HepG2 (cell line): ENCODE measurements around the gene SIMC1. TPM values are rescaled to one million over a fixed set of nuclear protein-coding genes. Genes with fewer than 3 reads are reported as not detected.

Source experiments
- ARHGAP35 ChIP-seq: sonication (generic); formaldehyde crosslinking; IDR thresholded peaks from 2 replicates; pipeline ENCODE4 v1.9.0; 2022; ENCODE audit warnings: mild to moderate bottlenecking, inconsistent platforms, moderate library complexity, missing genetic modification reagents, borderline replicate concordance
- ATM ChIP-seq: fragments of 450-650 bp; IDR thresholded peaks from 2 replicates; pipeline ENCODE4 v1.7.1; 2017; ENCODE audit warnings: mild to moderate bottlenecking, borderline replicate concordance
- BRCA1 ChIP-seq: sonication (generic); formaldehyde crosslinking; IDR thresholded peaks from 2 replicates; pipeline ENCODE4 v1.4.0; 2020; ENCODE audit warnings: missing genetic modification reagents
- CTCF ChIP-seq: sonication (generic); formaldehyde crosslinking; IDR thresholded peaks from 2 replicates; pipeline ENCODE4 v1.5.0; 2020; ENCODE audit warnings: mild to moderate bottlenecking, missing genetic modification reagents, moderate library complexity
- EHMT2 ChIP-seq: fragments of 200-600 bp; sonication (generic); IDR thresholded peaks from 2 replicates; pipeline ENCODE4 v1.7.0; 2017; ENCODE audit warnings: antibody characterized with exemption, low read depth, low read length, borderline replicate concordance
- GFI1 ChIP-seq: sonication (generic); formaldehyde crosslinking; IDR thresholded peaks from 2 replicates; pipeline ENCODE4 v1.5.0; 2020; ENCODE audit warnings: missing genetic modification reagents, mild to moderate bottlenecking, borderline replicate concordance
- HMG20B ChIP-seq: conservative IDR thresholded peaks from 2 replicates; pipeline ENCODE4 v1.6.1; 2016; ENCODE audit warnings: missing genetic modification reagents, missing compliant biosample characterization
- HMGXB4 ChIP-seq, 2 experiments: sonication (generic) in 1 of 2; formaldehyde crosslinking in 1 of 2; IDR thresholded peaks; 2 replicates each; pipeline versions ENCODE4 v1.4.0 to v1.6.1; 2018 to 2020; ENCODE audit warnings: missing genetic modification reagents in 2 of 2, borderline replicate concordance in 1 of 2, low read depth in 1 of 2, mild to moderate bottlenecking in 1 of 2, missing biosample characterization in 1 of 2
- KDM5B ChIP-seq: sonication (generic); formaldehyde crosslinking; IDR thresholded peaks from 2 replicates; pipeline ENCODE4 v1.4.0; 2020; ENCODE audit warnings: missing genetic modification reagents, mild to moderate bottlenecking, borderline replicate concordance
- MEIS1 ChIP-seq: sonication (generic); formaldehyde crosslinking; IDR thresholded peaks from 2 replicates; pipeline ENCODE4 v1.9.0; 2021; ENCODE audit warnings: mild to moderate bottlenecking, missing genetic modification reagents, moderate library complexity, borderline replicate concordance
- MTERF4 ChIP-seq: sonication (generic); formaldehyde crosslinking; IDR thresholded peaks from 2 replicates; pipeline ENCODE4 v1.8.0; 2023; ENCODE audit warnings: mild to moderate bottlenecking, missing genetic modification reagents
- NCOA1 ChIP-seq: sonication (generic); formaldehyde crosslinking; IDR thresholded peaks from 2 replicates; pipeline ENCODE4 v1.9.0; 2021; ENCODE audit warnings: missing genetic modification reagents
- NFIB ChIP-seq: sonication (generic); formaldehyde crosslinking; IDR thresholded peaks from 2 replicates; pipeline ENCODE4 v1.9.0; 2021; ENCODE audit warnings: missing genetic modification reagents, mild to moderate bottlenecking, borderline replicate concordance
- NONO ChIP-seq, 2 experiments: fragments of 450-650 bp in 1 of 2; sonication (generic) in 1 of 2; formaldehyde crosslinking in 1 of 2; IDR thresholded peaks in 1 of 2; conservative IDR thresholded peaks in 1 of 2; 2 replicates each; pipeline versions ENCODE4 v1.6.1 to v1.8.0; 2017 to 2022; ENCODE audit warnings: mild to moderate bottlenecking in 1 of 2, missing genetic modification reagents in 1 of 2, moderate library complexity in 1 of 2
- RBM22 ChIP-seq: fragments of 200-400 bp; formaldehyde crosslinking; optimal IDR thresholded peaks from 2 replicates; pipeline ENCODE3; 2017; ENCODE audit warnings: mild to moderate bottlenecking, low read length, moderate library complexity
- RFXAP ChIP-seq: sonication (generic); formaldehyde crosslinking; IDR thresholded peaks from 2 replicates; pipeline ENCODE4 v1.4.0; 2020; ENCODE audit warnings: missing genetic modification reagents, borderline replicate concordance
- SP1 ChIP-seq, 2 experiments: fragments of 450-650 bp in 1 of 2; sonication (generic) in 1 of 2; formaldehyde crosslinking in 1 of 2; IDR thresholded peaks; 2 replicates each; pipeline versions ENCODE4 v1.4.0 to v1.6.1; 2016 to 2020; ENCODE audit warnings: missing genetic modification reagents in 1 of 2
- TAF1 ChIP-seq: sonication (generic); formaldehyde crosslinking; IDR thresholded peaks from 2 replicates; pipeline ENCODE4 v1.4.0; 2020; ENCODE audit warnings: missing genetic modification reagents
- TCF12 ChIP-seq, 2 experiments: fragments of 450-650 bp in 1 of 2; sonication (generic) in 1 of 2; formaldehyde crosslinking in 1 of 2; IDR thresholded peaks; 2 replicates each; pipeline versions ENCODE4 v1.6.1 to v1.8.0; 2017 to 2022; ENCODE audit warnings: antibody characterized with exemption in 1 of 2, mild to moderate bottlenecking in 1 of 2, missing genetic modification reagents in 1 of 2, moderate library complexity in 1 of 2
- YEATS4 ChIP-seq: sonication (generic); formaldehyde crosslinking; IDR thresholded peaks from 2 replicates; pipeline ENCODE4 v1.4.0; 2020; ENCODE audit warnings: missing genetic modification reagents, borderline replicate concordance
- ZBTB7A ChIP-seq: sonication (generic); formaldehyde crosslinking; IDR thresholded peaks from 2 replicates; pipeline ENCODE4 v1.8.0; 2022; ENCODE audit warnings: mild to moderate bottlenecking, missing genetic modification reagents
- ZNF251 ChIP-seq: sonication (generic); formaldehyde crosslinking; IDR thresholded peaks from 2 replicates; pipeline ENCODE4 v1.9.0; 2021; ENCODE audit warnings: mild to moderate bottlenecking, missing genetic modification reagents
- ZNF264 ChIP-seq: sonication (generic); formaldehyde crosslinking; IDR thresholded peaks from 2 replicates; pipeline ENCODE4 v1.4.0; 2020; ENCODE audit warnings: missing genetic modification reagents
- ZNF430 ChIP-seq: sonication (generic); formaldehyde crosslinking; IDR thresholded peaks from 2 replicates; pipeline ENCODE4 v1.9.0; 2021; ENCODE audit warnings: mild to moderate bottlenecking, missing genetic modification reagents
- ZSCAN20 ChIP-seq: sonication (generic); formaldehyde crosslinking; IDR thresholded peaks from 2 replicates; pipeline ENCODE4 v1.4.0; 2020; ENCODE audit warnings: missing genetic modification reagents, mild to moderate bottlenecking, borderline replicate concordance
- polyA plus RNA-seq, 8 experiments: library from polyadenylated mRNA; depleted of rRNA in 3 of 8; stranded (reverse) in 7 of 8; unstranded in 1 of 8; fragments of >200 nt; fragmentation: Illumina TruSeq in 4 of 8; extraction: Trizol in 4 of 8; gene quantifications; 2 replicates each; pipeline versions ENCODE4 v1.2.1 to v1.2.3, GENCODE V29; 2011 to 2016; ENCODE audit warnings: low read depth in 4 of 8, missing spikeins in 1 of 8, mixed read lengths in 1 of 8; ENCODE audit not compliant: insufficient read depth in 1 of 8
- total RNA-seq, 5 experiments: library from RNA; depleted of rRNA; stranded (reverse); fragments of >200 nt; fragmentation: Illumina TruSeq; extraction: Trizol; gene quantifications; 2 replicates each; pipeline ENCODE4 v1.2.3, GENCODE V29; 2016; ENCODE audit warnings: low read depth in 1 of 5

Gene SIMC1
- total and polyA plus RNA-seq, 2 of the 13 experiments (the other 11 are each of a cell fraction or from before 2014, with no cell fraction given): 5.4 to 6.8 TPM

DNA sequence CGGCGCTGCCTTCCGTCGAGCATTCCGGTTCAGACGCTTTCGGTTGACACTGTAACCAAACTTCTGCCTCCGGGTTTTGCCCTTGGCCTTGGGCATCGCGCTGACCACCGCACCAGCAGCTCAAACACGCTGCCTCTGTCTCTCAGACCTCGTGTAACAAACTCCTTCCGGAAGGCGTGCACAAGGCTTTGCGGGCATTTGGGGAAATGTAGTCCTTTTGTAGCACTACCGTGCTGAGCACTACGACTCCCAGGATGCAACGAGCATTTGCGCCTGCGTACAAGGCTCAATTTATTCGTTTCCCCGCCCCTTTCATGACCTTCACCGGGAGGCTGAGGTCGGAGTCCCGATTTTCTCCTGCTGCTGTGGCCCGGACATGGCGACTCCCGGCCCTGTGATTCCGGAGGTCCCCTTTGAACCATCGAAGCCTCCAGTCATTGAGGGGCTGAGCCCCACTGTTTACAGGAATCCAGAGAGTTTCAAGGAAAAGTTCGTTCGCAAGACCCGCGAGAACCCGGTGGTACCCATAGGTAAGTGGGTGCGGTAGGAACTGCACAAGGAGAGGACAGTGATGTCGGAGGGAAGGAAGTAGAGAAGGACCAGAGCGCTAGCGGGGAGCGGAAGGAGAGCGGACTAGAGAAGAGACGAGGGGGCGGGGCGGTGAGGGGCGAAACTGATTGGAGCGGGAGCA lies 150.4 kb downstream of the SIMC1 start, which contains the start of the genes HIGD2A and NOP16 (continued):
- TF ChIP-seq CTCF: no peak
- no peak for TF ChIP-seq RBM22
- peak; percentile 44; the same call in 1 of the 2 replicates for TF ChIP-seq ARHGAP35 (CRISPR knock-in tag)
- TF ChIP-seq NCOA1: peak; percentile 16; the same call in 1 of the 2 replicates
- TF ChIP-seq ATM: no peak
- TF ChIP-seq TCF12 (IDR thresholded peaks at IDR 0.05): no peak
- no peak for TF ChIP-seq TCF12 (CRISPR knock-in tag; IDR thresholded peaks at IDR 0.05)
- no peak for TF ChIP-seq ZNF264 (CRISPR knock-in tag)
- peak; percentile 75 for TF ChIP-seq ZBTB7A (CRISPR knock-in tag)
- peak; percentile 81 for TF ChIP-seq BRCA1
- TF ChIP-seq ZNF251 (CRISPR knock-in tag): no peak
- no peak for TF ChIP-seq MTERF4 (CRISPR knock-in tag)
- no peak for TF ChIP-seq EHMT2
- peak; percentile 67; the same call in 1 of the 2 replicates for TF ChIP-seq RFXAP
- TF ChIP-seq KDM5B (CRISPR knock-in tag): peak; percentile 73; the same call in 1 of the 2 replicates
- TF ChIP-seq NFIB (CRISPR knock-in tag): no peak
- TF ChIP-seq GFI1 (CRISPR knock-in tag): no peak; the same call in none of the 2 replicates
- TF ChIP-seq HMGXB4 (CRISPR knock-in tag; IDR thresholded peaks at IDR 0.05; ENCODE audit: borderline replicate concordance in 1 of 2, low read depth in 1 of 2): peak; percentile 51 to 76
- TF ChIP-seq MEIS1 (CRISPR knock-in tag): 0 out of 2 replicates have a peak, but pooled peaks have one; percentile 84
- TF ChIP-seq HMG20B: no peak; the same call in 1 of the 2 replicates
- TF ChIP-seq YEATS4 (CRISPR knock-in tag): peak; percentile 88
- peak; percentile 43; the same call in 1 of the 2 replicates for TF ChIP-seq SP1 (IDR thresholded peaks at IDR 0.05)
- TF ChIP-seq SP1 (CRISPR knock-in tag; IDR thresholded peaks at IDR 0.05): peak; percentile 88
- no peak for TF ChIP-seq ZSCAN20
- TF ChIP-seq TAF1 (CRISPR knock-in tag): peak; percentile 81
- TF ChIP-seq NONO (IDR thresholded peaks at IDR 0.05): no peak
- TF ChIP-seq NONO (CRISPR knock-in tag; conservative IDR thresholded peaks at IDR 0.05): peak; percentile 97
- TF ChIP-seq ZNF430: peak; percentile 90; the same call in 1 of the 2 replicates
